Smooth muscle cell of the pulmonary artery (primary cell): Measurements from ENCODE around the gene TGM1. TPM values are rescaled to one million over a fixed set of nuclear protein-coding genes. Genes with fewer than 3 reads are reported as not detected.

ENCODE experiments used
- total RNA-seq: library from RNA; depleted of rRNA; stranded (reverse); fragments of >200 nt; gene quantifications from 2 replicates; pipeline ENCODE4 v1.2.3, GENCODE V29; 2014

The TGM1 gene
- 0.65 and 1.5 TPM in 2 replicates for total RNA-seq

GRCh38 chr14:24262821-24263733 is at the start of gene TGM1:
TGM1 (minus strand) TSS chr14:24263177; CDS start chr14:24262352, 825 bp downstream.

GRCh38 chr14:24310646-24311604 is 47.9 kb upstream of the TGM1 start, which contains the start of gene LTB4R:
LTB4R (plus strand) TSS chr14:24311502; CDS start chr14:24315652, 4,150 bp downstream.

GRCh38 chr14:24309538-24310264 is 46.7 kb upstream of the TGM1 start, which contains the start of gene LTB4R2:
LTB4R2 (plus strand) TSS chr14:24310140; CDS start chr14:24310665, 525 bp downstream.

GRCh38 chr14:24307575-24308341 is 44.8 kb upstream of the TGM1 start, which contains the start of gene CIDEB:
CIDEB (minus strand) TSS chr14:24307977; CDS start chr14:24307858, 119 bp downstream.

GRCh38 chr14:24299255-24300191 is 36.5 kb upstream of the TGM1 start, which contains the start of the genes DHRS1 and NOP9:
DHRS1 (minus strand) TSS chr14:24299780; CDS start chr14:24299106, 674 bp downstream.
NOP9 (plus strand) TSS chr14:24299850; CDS start chr14:24299955, 105 bp downstream.

GRCh38 chr14:24271134-24271833 is 8.3 kb upstream of the TGM1 start, which contains the start of gene RABGGTA:
RABGGTA (minus strand) TSS chr14:24271597; CDS start chr14:24271115, 482 bp downstream.

GRCh38 chr14:24232645-24233537 is 30.1 kb downstream of the TGM1 start, which contains the start of gene GMPR2:
GMPR2 (plus strand) TSS chr14:24232929; CDS start chr14:24233254, 325 bp downstream.

GRCh38 chr14:24232121-24232644 is 30.8 kb downstream of the TGM1 start, which contains the start of gene NEDD8:
NEDD8 (minus strand) TSS chr14:24232367; CDS start chr14:24232267, 100 bp downstream.

GRCh38 chr14:24215495-24216344 is 47.3 kb downstream of the TGM1 start, which contains the start of gene MDP1:
MDP1 (minus strand) TSS chr14:24216066; CDS start chr14:24215955, 111 bp downstream.

GRCh38 chr14:24212924-24213865 is 49.8 kb downstream of the TGM1 start, which contains the start of gene CHMP4A:
CHMP4A (minus strand) TSS chr14:24213488; CDS start chr14:24213439, 49 bp downstream.

Other genes with a start within 250 kb of the TGM1 start
- 0.17 TPM in 1 of 2 replicates, not detected in the other for gene CARMIL3, start 211.2 kb downstream of the TGM1 start, total RNA-seq
- not detected in 2 replicates for gene CPNE6, start 191.6 kb downstream of the TGM1 start, total RNA-seq
- 26.8 and 35.3 TPM in 2 replicates for gene PCK2, start 168.9 kb downstream of the TGM1 start, total RNA-seq
- 50.9 and 56.8 TPM in 2 replicates for gene DCAF11, start 148.4 kb downstream of the TGM1 start, total RNA-seq
- gene NRL, start 148.2 kb downstream of the TGM1 start, total RNA-seq: 0.65 and 0.96 TPM in 2 replicates
- 0.20 TPM in 2 replicates for gene FITM1, start 132.5 kb downstream of the TGM1 start, total RNA-seq
- 87.2 and 96.2 TPM in 2 replicates for gene PSME1, start 127.0 kb downstream of the TGM1 start, total RNA-seq
- 11.4 and 14.0 TPM in 2 replicates for gene EMC9, start 121.6 kb downstream of the TGM1 start, total RNA-seq
- 58.8 and 64.5 TPM in 2 replicates for gene PSME2, start 116.6 kb downstream of the TGM1 start, total RNA-seq
- 26.7 and 35.1 TPM in 2 replicates for gene RNF31, start 115.7 kb downstream of the TGM1 start, total RNA-seq
- gene IRF9, start 101.9 kb downstream of the TGM1 start, total RNA-seq: 54.0 and 57.1 TPM in 2 replicates
- gene REC8, start 91.1 kb downstream of the TGM1 start, total RNA-seq: 0.65 and 1.2 TPM in 2 replicates
- gene IPO4, start 74.4 kb downstream of the TGM1 start, total RNA-seq: 42.3 and 84.2 TPM in 2 replicates
- gene TM9SF1, start 67.7 kb downstream of the TGM1 start, total RNA-seq: 102 and 113 TPM in 2 replicates
- 0.07 and 0.53 TPM in 2 replicates for gene TSSK4, start 57.5 kb downstream of the TGM1 start, total RNA-seq
- gene CHMP4A, start 49.7 kb downstream of the TGM1 start, total RNA-seq: 21.8 and 24.1 TPM in 2 replicates
- 14.8 and 15.4 TPM in 2 replicates for gene MDP1, start 47.1 kb downstream of the TGM1 start, total RNA-seq
- gene NEDD8, start 30.8 kb downstream of the TGM1 start, total RNA-seq: 122 and 125 TPM in 2 replicates
- gene GMPR2, start 30.2 kb downstream of the TGM1 start, total RNA-seq: 88.9 and 107 TPM in 2 replicates
- 55.0 and 55.8 TPM in 2 replicates for gene TINF2, start 20.6 kb downstream of the TGM1 start, total RNA-seq
- 22.6 and 33.2 TPM in 2 replicates for gene RABGGTA, start 8.4 kb upstream of the TGM1 start, total RNA-seq
- gene DHRS1, start 36.6 kb upstream of the TGM1 start, total RNA-seq: 12.9 and 29.0 TPM in 2 replicates
- gene NOP9, start 36.7 kb upstream of the TGM1 start, total RNA-seq: 21.2 and 28.0 TPM in 2 replicates
- gene CIDEB, start 44.8 kb upstream of the TGM1 start, total RNA-seq: 1.6 and 2.3 TPM in 2 replicates
- gene LTB4R2, start 47.0 kb upstream of the TGM1 start, total RNA-seq: 3.0 and 4.8 TPM in 2 replicates
- gene LTB4R, start 48.3 kb upstream of the TGM1 start, total RNA-seq: 1.9 and 2.7 TPM in 2 replicates
- 3.3 and 4.9 TPM in 2 replicates for gene ADCY4, start 71.9 kb upstream of the TGM1 start, total RNA-seq
- gene RIPK3, start 76.8 kb upstream of the TGM1 start, total RNA-seq: 0.26 TPM in 1 of 2 replicates, not detected in the other
- 56.5 and 76.4 TPM in 2 replicates for gene NFATC4, start 105.0 kb upstream of the TGM1 start, total RNA-seq
- gene NYNRIN, start 135.8 kb upstream of the TGM1 start, total RNA-seq: 6.9 and 16.7 TPM in 2 replicates
- gene CBLN3, start 166.5 kb upstream of the TGM1 start, total RNA-seq: 3.5 and 4.2 TPM in 2 replicates
- gene KHNYN, start 166.8 kb upstream of the TGM1 start, total RNA-seq: 66.7 and 68.0 TPM in 2 replicates
- 10.2 and 11.8 TPM in 2 replicates for gene SDR39U1, start 179.6 kb upstream of the TGM1 start, total RNA-seq
- not detected in 2 replicates for gene CMA1, start 245.1 kb upstream of the TGM1 start, total RNA-seq